ENCODE data around the gene ZNF226.
A peak's percentile ranks its signal among the peaks of the same experiment; 100 is the strongest.

The ZNF226 gene

GRCh38 chr19:44156475-44156874 lies 8.4 kb upstream of the ZNF226 start:
- TF ChIP-seq ZNF677 (tag by site-specific recombination; IDR thresholded peaks at IDR 0.05) (no peak), TRIM28 (IDR thresholded peaks at IDR 0.05; ENCODE audit: borderline replicate concordance, low read length) (peak; percentile 89; the same call in 1 of the 2 replicates), ZNF548 (tag by site-specific recombination; IDR thresholded peaks at IDR 0.05) (no peak), ZFP41 (tag by site-specific recombination; IDR thresholded peaks at IDR 0.05; ENCODE audit: borderline replicate concordance) (peak; percentile 15; the same call in 1 of the 2 replicates), SETDB1 (IDR thresholded peaks at IDR 0.05; ENCODE audit: insufficient read length, low read length) (peak; percentile 97)
- TF ChIP-seq, protein P1, sequence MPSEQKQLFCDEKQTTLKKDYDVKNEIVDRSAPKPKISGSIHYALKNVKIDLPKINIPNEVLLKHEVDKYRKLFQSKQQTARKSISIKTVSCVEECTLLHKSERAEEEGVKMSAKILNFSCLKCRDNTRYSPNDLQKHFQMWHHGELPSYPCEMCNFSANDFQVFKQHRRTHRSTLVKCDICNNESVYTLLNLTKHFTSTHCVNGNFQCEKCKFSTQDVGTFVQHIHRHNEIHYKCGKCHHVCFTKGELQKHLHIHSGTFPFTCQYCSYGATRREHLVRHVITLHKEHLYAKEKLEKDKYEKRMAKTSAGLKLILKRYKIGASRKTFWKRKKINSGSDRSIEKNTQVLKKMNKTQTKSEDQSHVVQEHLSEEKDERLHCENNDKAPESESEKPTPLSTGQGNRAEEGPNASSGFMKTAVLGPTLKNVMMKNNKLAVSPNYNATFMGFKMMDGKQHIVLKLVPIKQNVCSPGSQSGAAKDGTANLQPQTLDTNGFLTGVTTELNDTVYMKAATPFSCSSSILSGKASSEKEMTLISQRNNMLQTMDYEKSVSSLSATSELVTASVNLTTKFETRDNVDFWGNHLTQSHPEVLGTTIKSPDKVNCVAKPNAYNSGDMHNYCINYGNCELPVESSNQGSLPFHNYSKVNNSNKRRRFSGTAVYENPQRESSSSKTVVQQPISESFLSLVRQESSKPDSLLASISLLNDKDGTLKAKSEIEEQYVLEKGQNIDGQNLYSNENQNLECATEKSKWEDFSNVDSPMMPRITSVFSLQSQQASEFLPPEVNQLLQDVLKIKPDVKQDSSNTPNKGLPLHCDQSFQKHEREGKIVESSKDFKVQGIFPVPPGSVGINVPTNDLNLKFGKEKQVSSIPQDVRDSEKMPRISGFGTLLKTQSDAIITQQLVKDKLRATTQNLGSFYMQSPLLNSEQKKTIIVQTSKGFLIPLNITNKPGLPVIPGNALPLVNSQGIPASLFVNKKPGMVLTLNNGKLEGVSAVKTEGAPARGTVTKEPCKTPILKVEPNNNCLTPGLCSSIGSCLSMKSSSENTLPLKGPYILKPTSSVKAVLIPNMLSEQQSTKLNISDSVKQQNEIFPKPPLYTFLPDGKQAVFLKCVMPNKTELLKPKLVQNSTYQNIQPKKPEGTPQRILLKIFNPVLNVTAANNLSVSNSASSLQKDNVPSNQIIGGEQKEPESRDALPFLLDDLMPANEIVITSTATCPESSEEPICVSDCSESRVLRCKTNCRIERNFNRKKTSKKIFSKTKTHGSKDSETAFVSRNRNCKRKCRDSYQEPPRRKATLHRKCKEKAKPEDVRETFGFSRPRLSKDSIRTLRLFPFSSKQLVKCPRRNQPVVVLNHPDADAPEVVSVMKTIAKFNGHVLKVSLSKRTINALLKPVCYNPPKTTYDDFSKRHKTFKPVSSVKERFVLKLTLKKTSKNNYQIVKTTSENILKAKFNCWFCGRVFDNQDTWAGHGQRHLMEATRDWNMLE (tag by site-specific recombination; conservative IDR thresholded peaks at IDR 0.05; ENCODE audit: low read depth), result 0 out of 2 replicates have a peak, but pooled peaks have one; percentile 29
- TF ChIP-seq, protein P2, sequence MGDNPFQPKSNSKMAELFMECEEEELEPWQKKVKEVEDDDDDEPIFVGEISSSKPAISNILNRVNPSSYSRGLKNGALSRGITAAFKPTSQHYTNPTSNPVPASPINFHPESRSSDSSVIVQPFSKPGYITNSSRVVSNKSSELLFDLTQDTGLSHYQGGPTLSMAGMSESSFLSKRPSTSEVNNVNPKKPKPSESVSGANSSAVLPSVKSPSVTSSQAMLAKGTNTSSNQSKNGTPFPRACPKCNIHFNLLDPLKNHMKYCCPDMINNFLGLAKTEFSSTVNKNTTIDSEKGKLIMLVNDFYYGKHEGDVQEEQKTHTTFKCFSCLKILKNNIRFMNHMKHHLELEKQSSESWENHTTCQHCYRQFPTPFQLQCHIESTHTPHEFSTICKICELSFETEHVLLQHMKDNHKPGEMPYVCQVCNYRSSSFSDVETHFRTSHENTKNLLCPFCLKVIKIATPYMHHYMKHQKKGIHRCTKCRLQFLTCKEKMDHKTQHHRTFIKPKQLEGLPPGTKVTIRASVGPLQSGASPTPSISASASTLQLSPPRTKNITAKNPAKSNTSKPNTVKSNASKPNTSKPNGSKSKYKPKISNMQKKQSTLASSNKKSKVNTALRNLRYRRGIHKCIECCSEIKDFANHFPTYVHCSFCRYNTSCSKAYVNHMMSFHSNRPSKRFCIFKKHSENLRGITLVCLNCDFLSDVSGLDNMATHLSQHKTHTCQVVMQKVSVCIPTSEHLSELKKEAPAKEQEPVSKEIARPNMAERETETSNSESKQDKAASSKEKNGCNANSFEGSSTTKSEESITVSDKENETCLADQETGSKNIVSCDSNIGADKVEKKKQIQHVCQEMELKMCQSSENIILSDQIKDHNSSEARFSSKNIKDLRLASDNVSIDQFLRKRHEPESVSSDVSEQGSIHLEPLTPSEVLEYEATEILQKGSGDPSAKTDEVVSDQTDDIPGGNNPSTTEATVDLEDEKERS (tag by site-specific recombination; IDR thresholded peaks at IDR 0.05), result peak; percentile 97
- H3K4me1 ChIP-seq (ENCODE audit: control insufficient read depth, insufficient read depth, low read length), result peaks cover 2% of the 10 kb centered on the region; the same call in 1 of the 2 replicates
- CTCF ChIA-PET, result no interaction called here
- peaks cover 62 to 87% of the 10 kb centered on the region in 2 experiments for H3K36me3 ChIP-seq (ENCODE audit: control insufficient read depth in 2 of 2, insufficient read depth in 1 of 2, low read length in 2 of 2)
- POLR2A ChIA-PET, result no interaction called here
- H3K4me3 ChIP-seq (ENCODE audit: low read depth, low read length), result no peak overlapping the region
- no peak overlapping the region for H3K27ac ChIP-seq (ENCODE audit: extremely low read depth, low read depth, low read length)
- H3K9me3 ChIP-seq (ENCODE audit: control insufficient read depth, insufficient read depth, low read depth, low read length), result peaks cover 63% of the 10 kb centered on the region

- ChIA-PET POLR2A (interaction anchor here (1.0 to 6.4 kb wide), 12 partner anchors 13 to 336 kb away, joined by 3 to 143 read pairs (median 14); partner anchors contain the start of genes ZNF180, ZNF221, ZNF224 and ZNF225), CTCF (interaction anchor here (0.5 to 1.2 kb wide), 5 partner anchors 157 to 407 kb away, joined by 3 to 4 read pairs (median 3); no protein-coding TSS in a partner anchor)
- peak overlapping the region; percentile 73 for H3K27ac ChIP-seq (ENCODE audit: extremely low read depth, low read depth, low read length)
- TF ChIP-seq PRDM10 (tag by site-specific recombination; IDR thresholded peaks at IDR 0.05) (peak; percentile 78), ZNF133 (tag by site-specific recombination; IDR thresholded peaks at IDR 0.05) (0 out of 2 replicates have a peak, but pooled peaks have one; percentile 19), ZNF514 (tag by site-specific recombination; IDR thresholded peaks at IDR 0.05) (0 out of 2 replicates have a peak, but pooled peaks have one; percentile 3), ZNF140 (tag by site-specific recombination; IDR thresholded peaks at IDR 0.05) (no peak), ZNF23 (tag by site-specific recombination; IDR thresholded peaks at IDR 0.05; ENCODE audit: borderline replicate concordance) (0 out of 2 replicates have a peak, but pooled peaks have one; percentile 63), ZNF362 (tag by site-specific recombination; IDR thresholded peaks at IDR 0.05) (peak; percentile 11; the same call in 1 of the 2 replicates), ZBTB21 (tag by site-specific recombination; IDR thresholded peaks at IDR 0.05) (peak; percentile 10; the same call in 1 of the 2 replicates), ZNF747 (tag by site-specific recombination; IDR thresholded peaks at IDR 0.05) (no peak), ZBTB26 (tag by site-specific recombination; optimal IDR thresholded peaks at IDR 0.05) (no peak), ZNF473 (tag by site-specific recombination; IDR thresholded peaks at IDR 0.05) (no peak)
- TF ChIP-seq, protein P3, sequence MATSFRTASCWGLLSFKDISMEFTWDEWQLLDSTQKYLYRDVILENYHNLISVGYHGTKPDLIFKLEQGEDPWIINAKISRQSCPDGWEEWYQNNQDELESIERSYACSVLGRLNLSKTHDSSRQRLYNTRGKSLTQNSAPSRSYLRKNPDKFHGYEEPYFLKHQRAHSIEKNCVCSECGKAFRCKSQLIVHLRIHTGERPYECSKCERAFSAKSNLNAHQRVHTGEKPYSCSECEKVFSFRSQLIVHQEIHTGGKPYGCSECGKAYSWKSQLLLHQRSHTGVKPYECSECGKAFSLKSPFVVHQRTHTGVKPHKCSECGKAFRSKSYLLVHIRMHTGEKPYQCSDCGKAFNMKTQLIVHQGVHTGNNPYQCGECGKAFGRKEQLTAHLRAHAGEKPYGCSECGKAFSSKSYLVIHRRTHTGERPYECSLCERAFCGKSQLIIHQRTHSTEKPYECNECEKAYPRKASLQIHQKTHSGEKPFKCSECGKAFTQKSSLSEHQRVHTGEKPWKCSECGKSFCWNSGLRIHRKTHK (tag by site-specific recombination; IDR thresholded peaks at IDR 0.05), result no peak
- peaks cover 20% of the 10 kb centered on the region for H3K9me3 ChIP-seq (ENCODE audit: control insufficient read depth, insufficient read depth, low read depth, low read length)
- H3K4me3 ChIP-seq (ENCODE audit: low read depth, low read length), result no peak overlapping the region
- H3K36me3 ChIP-seq (ENCODE audit: control insufficient read depth in 2 of 2, insufficient read depth in 1 of 2, low read length in 2 of 2), result peaks cover 28 to 44% of the 10 kb centered on the region in 2 experiments
- peaks cover 32% of the 10 kb centered on the region for H3K4me1 ChIP-seq (ENCODE audit: control insufficient read depth, insufficient read depth, low read length)
These were observed 1.1 kb upstream of the ZNF226 start for GRCh38 chr19:44163789-44164188.

Data from HEK293 (cell line).